Activated naive CD8-positive, alpha-beta T cell treated with anti-CD3 and anti-CD28 coated beads, Interleukin-2, amount 50 U/mL, for 24 hours (primary cell): ENCODE measurements around the gene SLC7A8.

Experiments used
- ATAC-seq: fragments of 150-1000 bp; cut with Tn5 transposase; one replicate; pipeline ENCODE4 v1.10.0; 2021
- DNase-seq: peaks from one replicate; pipeline ENCODE4 v3.0.0; 2021
- H3K27ac Mint-ChIP-seq: one replicate; pipeline ENCODE4 v1.8.0; 2021; ENCODE audit warnings: mild to moderate bottlenecking, mixed read lengths
- H3K27me3 Mint-ChIP-seq: one replicate; pipeline ENCODE4 v1.8.0; 2021; ENCODE audit warnings: mixed read lengths
- H3K36me3 Mint-ChIP-seq: one replicate; pipeline ENCODE4 v1.8.0; 2021; ENCODE audit warnings: low read depth, mixed read lengths
- H3K4me1 Mint-ChIP-seq: one replicate; pipeline ENCODE4 v1.8.0; 2021; ENCODE audit warnings: mixed read lengths
- H3K4me3 Mint-ChIP-seq: one replicate; pipeline ENCODE4 v1.8.0; 2021; ENCODE audit warnings: mild to moderate bottlenecking, moderate library complexity, mixed read lengths
- H3K9me3 Mint-ChIP-seq: one replicate; pipeline ENCODE4 v1.8.0; 2021; ENCODE audit warnings: mixed read lengths

SLC7A8 gene

GRCh38 chr14:23137813-23138535 is 45.5 kb downstream of the SLC7A8 start:
- H3K27me3 Mint-ChIP-seq = no peaks in the 10 kb centered on the region

GRCh38 chr14:23137192-23137812 is 46.2 kb downstream of the SLC7A8 start:
- Mint-ChIP-seq H3K27me3 (no peaks in the 10 kb centered on the region), H3K4me3 (no peak overlapping the region), H3K27ac (no peak overlapping the region), H3K4me1 (no peaks in the 10 kb centered on the region), H3K36me3 (no peaks in the 10 kb centered on the region), H3K9me3 (no peaks in the 10 kb centered on the region)
- DNase-seq (no peak), ATAC-seq (no peak)

More at GRCh38 chr14:23137813-23138535, 45.5 kb downstream of the SLC7A8 start:
- DNase-seq (no peak), ATAC-seq (no peak)
- H3K36me3 Mint-ChIP-seq = no peaks in the 10 kb centered on the region
- no peaks in the 10 kb centered on the region for H3K9me3 Mint-ChIP-seq
- no peak overlapping the region for H3K4me3 Mint-ChIP-seq
- H3K4me1 Mint-ChIP-seq = no peaks in the 10 kb centered on the region
- no peak overlapping the region for H3K27ac Mint-ChIP-seq

- H3K4me1 Mint-ChIP-seq = no peaks in the 10 kb centered on the region
- H3K9me3 Mint-ChIP-seq = no peaks in the 10 kb centered on the region
- H3K4me3 Mint-ChIP-seq = no peak overlapping the region
- H3K36me3 Mint-ChIP-seq = no peaks in the 10 kb centered on the region
- no peak for ATAC-seq
- H3K27me3 Mint-ChIP-seq = no peaks in the 10 kb centered on the region
- H3K27ac Mint-ChIP-seq = no peak overlapping the region
- no peak for DNase-seq
Measured at GRCh38 chr14:23136566-23137133, 46.8 kb downstream of the SLC7A8 start.

DNA sequence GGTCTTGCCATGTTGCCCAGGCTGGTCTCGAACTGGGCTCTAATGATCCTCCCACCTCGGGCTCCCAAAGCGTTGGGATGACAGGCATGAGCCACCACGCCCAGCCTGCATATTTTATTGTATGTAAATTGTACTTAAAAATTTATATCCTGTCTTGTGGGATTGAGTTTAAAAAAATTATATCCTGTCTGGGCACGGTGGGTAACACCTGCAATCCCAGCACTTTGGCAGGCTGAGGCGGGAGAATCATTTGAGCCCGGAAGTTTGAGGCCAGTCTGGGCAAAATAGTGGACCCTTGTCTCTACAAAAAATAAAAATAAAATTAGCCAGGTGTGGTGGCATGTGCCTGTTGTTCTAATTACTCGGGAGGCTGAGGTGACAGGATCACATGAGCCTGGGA is 50.5 kb downstream of the SLC7A8 start:
- H3K27ac Mint-ChIP-seq = no peak overlapping the region
- H3K36me3 Mint-ChIP-seq = no peaks in the 10 kb centered on the region
- no peaks in the 10 kb centered on the region for H3K27me3 Mint-ChIP-seq

DNA sequence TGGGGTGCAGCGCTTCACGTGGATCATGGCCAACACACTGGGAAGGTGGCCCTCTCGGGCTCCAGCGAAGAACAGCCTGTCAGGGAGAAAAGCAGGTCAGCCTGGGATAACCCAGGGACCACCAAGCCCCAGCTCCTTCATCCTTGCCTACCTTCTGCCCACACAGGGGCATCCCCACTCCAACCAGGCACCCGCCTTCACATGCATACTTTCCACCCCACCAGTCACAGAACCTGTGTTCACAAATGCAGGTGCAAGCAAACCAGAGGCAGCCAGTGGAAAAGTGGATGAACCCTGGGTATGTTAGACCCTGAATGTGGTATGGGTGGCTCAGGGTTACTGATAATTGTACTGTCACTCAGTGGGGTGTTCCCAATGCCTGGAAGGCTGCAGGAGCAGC is 52.0 kb downstream of the SLC7A8 start:
- Mint-ChIP-seq H3K4me1 (no peaks in the 10 kb centered on the region), H3K4me3 (no peak overlapping the region), H3K27me3 (no peaks in the 10 kb centered on the region), H3K36me3 (no peaks in the 10 kb centered on the region), H3K27ac (no peak overlapping the region), H3K9me3 (no peaks in the 10 kb centered on the region)
- DNase-seq (no peak), ATAC-seq (peak; percentile 24)

More for the DNA sequence above, 50.5 kb downstream of the SLC7A8 start:
- no peak overlapping the region for H3K4me3 Mint-ChIP-seq
- no peaks in the 10 kb centered on the region for H3K9me3 Mint-ChIP-seq
- ATAC-seq (no peak), DNase-seq (no peak)
- no peaks in the 10 kb centered on the region for H3K4me1 Mint-ChIP-seq

- no peak for ATAC-seq
- no peaks in the 10 kb centered on the region for H3K27me3 Mint-ChIP-seq
- H3K4me3 Mint-ChIP-seq = no peak overlapping the region
- DNase-seq = no peak
- no peaks in the 10 kb centered on the region for H3K36me3 Mint-ChIP-seq
- H3K27ac Mint-ChIP-seq = no peak overlapping the region
- no peaks in the 10 kb centered on the region for H3K9me3 Mint-ChIP-seq
- H3K4me1 Mint-ChIP-seq = no peaks in the 10 kb centered on the region
Measured at GRCh38 chr14:23130871-23131270, 52.6 kb downstream of the SLC7A8 start.

DNA sequence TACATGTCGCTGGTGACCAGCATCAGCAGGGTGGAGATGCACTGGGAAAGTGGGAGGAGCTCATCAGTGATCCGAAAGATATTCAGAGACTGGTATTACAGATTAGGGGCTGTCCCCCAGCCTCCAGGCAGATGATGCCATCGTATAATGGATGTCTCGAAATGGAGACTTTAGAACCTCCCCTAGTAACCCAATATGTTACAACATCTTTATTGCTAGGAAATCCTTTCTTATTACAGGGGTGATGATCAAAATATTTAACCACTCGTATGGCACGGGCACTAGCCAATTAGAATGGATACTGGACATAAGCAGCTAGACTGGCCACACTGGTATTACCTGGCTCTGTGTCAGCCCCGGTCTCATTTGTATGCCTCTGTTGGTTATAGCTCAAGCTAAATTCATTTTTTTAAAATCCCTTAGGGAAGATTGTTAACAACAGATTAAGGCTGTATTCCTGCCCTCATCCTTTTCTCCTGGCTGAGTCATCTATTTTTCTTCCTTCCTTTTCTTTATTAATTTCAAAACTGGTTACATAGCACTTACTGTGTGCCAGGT is 53.6 kb downstream of the SLC7A8 start:
- Mint-ChIP-seq H3K36me3 (no peaks in the 10 kb centered on the region), H3K9me3 (no peaks in the 10 kb centered on the region), H3K27ac (no peak overlapping the region), H3K4me1 (no peaks in the 10 kb centered on the region), H3K4me3 (no peak overlapping the region), H3K27me3 (no peaks in the 10 kb centered on the region)
- no peak for ATAC-seq
- DNase-seq = no peak

GRCh38 chr14:23128969-23129758 is 54.3 kb downstream of the SLC7A8 start:
- DNase-seq (no peak), ATAC-seq (no peak)
- Mint-ChIP-seq H3K9me3 (no peaks in the 10 kb centered on the region), H3K4me3 (no peak overlapping the region), H3K36me3 (no peaks in the 10 kb centered on the region), H3K27me3 (no peaks in the 10 kb centered on the region), H3K27ac (no peak overlapping the region), H3K4me1 (no peaks in the 10 kb centered on the region)

DNA sequence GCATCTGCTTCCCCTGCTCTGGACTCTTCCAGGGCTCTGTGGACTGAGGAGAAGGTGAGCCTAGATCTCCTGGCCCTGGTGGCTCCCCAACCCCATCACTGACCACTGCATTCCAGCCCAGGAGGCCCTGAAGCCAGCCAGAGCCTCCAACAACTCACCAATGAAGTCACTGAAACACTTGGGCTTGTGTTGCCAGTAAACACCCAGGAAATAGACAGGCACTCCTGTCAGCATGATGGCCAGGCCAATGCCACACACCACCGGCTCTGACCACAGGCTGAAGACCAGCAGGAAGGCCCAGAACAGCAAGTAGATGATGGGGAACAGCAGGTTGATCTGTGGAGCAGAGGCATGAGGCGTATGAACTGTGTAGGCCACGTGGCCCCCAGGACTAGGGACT is 55.6 kb downstream of the SLC7A8 start:
- DNase-seq (no peak), ATAC-seq (no peak)
- Mint-ChIP-seq H3K4me1 (no peaks in the 10 kb centered on the region), H3K9me3 (no peaks in the 10 kb centered on the region), H3K36me3 (no peaks in the 10 kb centered on the region), H3K27me3 (no peaks in the 10 kb centered on the region), H3K27ac (no peak overlapping the region), H3K4me3 (no peak overlapping the region)

- no peak for ATAC-seq
- no peaks in the 10 kb centered on the region for H3K9me3 Mint-ChIP-seq
- H3K27me3 Mint-ChIP-seq = no peaks in the 10 kb centered on the region
- H3K27ac Mint-ChIP-seq = no peak overlapping the region
- no peak overlapping the region for H3K4me3 Mint-ChIP-seq
- no peaks in the 10 kb centered on the region for H3K36me3 Mint-ChIP-seq
- no peaks in the 10 kb centered on the region for H3K4me1 Mint-ChIP-seq
- DNase-seq = no peak
Measured at GRCh38 chr14:23126548-23127278, 56.7 kb downstream of the SLC7A8 start.

DNA sequence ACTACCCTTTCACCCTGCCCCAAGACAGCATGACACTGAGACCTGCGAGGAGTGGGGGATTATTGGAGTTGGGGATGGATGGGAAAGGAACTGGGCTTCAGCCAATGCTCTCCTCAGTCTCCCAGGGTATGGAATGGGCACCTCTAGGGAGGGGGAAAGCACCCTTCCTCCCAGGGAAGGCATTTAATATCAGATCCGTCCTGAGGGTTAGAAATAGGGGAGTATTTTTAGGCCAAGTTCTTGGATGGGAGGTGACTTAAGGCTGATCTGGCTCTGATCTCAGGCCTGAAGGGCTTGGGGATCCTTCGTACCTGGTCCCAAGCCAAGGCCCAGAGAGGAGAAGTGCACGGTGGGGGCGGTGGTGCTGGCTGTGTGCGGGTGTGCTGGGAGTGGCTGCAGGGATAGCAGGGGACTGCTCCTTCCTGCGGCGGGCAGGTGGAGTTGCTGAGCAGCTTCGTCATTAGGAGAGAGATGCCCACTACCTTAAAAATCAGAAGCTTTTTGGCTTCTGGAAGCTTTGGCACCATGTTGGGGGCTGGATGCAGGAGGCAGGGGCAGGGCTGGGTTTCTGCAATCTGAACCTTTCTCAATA is 57.4 kb downstream of the SLC7A8 start:
- DNase-seq (no peak), ATAC-seq (no peak)
- Mint-ChIP-seq H3K4me1 (peaks cover 6% of the 10 kb centered on the region), H3K36me3 (no peaks in the 10 kb centered on the region), H3K4me3 (no peak overlapping the region), H3K27me3 (no peaks in the 10 kb centered on the region), H3K9me3 (no peaks in the 10 kb centered on the region), H3K27ac (no peak overlapping the region)

DNA sequence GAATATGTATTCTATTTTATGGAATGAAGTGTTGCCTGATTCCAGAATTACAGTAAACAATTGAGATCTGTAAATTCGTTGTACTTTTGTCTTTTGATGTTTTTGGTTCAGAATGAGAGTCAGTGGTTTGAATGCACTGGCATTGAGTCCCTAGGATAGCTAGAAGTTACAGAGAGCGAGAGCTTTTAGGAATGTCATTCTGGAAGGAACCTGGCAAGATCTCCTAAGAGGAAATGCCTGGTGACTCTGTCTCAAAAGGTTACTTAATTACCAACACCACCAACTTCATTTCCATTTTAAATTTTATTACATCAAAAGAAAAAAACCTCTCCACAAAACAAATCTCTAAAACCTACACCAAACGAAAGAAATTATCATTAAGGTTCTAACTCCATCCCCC is 58.4 kb downstream of the SLC7A8 start:
- H3K4me1 Mint-ChIP-seq = peaks cover 16% of the 10 kb centered on the region
- no peaks in the 10 kb centered on the region for H3K27me3 Mint-ChIP-seq
- no peak for DNase-seq
- ATAC-seq = no peak
- H3K36me3 Mint-ChIP-seq = no peaks in the 10 kb centered on the region
- H3K27ac Mint-ChIP-seq = no peak overlapping the region
- H3K9me3 Mint-ChIP-seq = no peaks in the 10 kb centered on the region
- no peak overlapping the region for H3K4me3 Mint-ChIP-seq

GRCh38 chr14:23124337-23124954 is 59.0 kb downstream of the SLC7A8 start:
- Mint-ChIP-seq H3K36me3 (no peaks in the 10 kb centered on the region), H3K4me3 (no peak overlapping the region), H3K27ac (no peak overlapping the region), H3K9me3 (no peaks in the 10 kb centered on the region), H3K27me3 (no peaks in the 10 kb centered on the region), H3K4me1 (peaks cover 20% of the 10 kb centered on the region)
- no peak for ATAC-seq
- no peak for DNase-seq
